Neural cell (in vitro differentiated cells): Measurements from ENCODE around the gene TMTC1.

Experiments
- CTCF ChIP-seq: fragments of 450-650 bp; IDR thresholded peaks from 2 replicates; pipeline ENCODE4 v1.5.1; 2014; ENCODE audit warnings: antibody characterized with exemption, mild to moderate bottlenecking, moderate library complexity; ENCODE audit not compliant: poor library complexity, severe bottlenecking
- EZH2 ChIP-seq: fragments of 200-600, 300-800 bp; shearing (Covaris generic), sonication (generic); IDR thresholded peaks from 2 replicates; pipeline ENCODE4 v1.6.1; 2014; ENCODE audit warnings: antibody characterized with exemption, low read length, borderline replicate concordance, mild to moderate bottlenecking; ENCODE audit not compliant: insufficient read depth, poor library complexity, severe bottlenecking
- POLR2AphosphoS5 ChIP-seq: IDR thresholded peaks from 2 replicates; pipeline ENCODE4 v1.6.1; 2012
- REST ChIP-seq: IDR thresholded peaks from 2 replicates; pipeline ENCODE4 v1.6.1; 2012; ENCODE audit warnings: borderline replicate concordance
- TAF1 ChIP-seq: IDR thresholded peaks from 2 replicates; pipeline ENCODE4 v1.6.1; 2012; ENCODE audit warnings: low read depth

GRCh38 chr12:29551812-29552211 lies 231.9 kb downstream of the TMTC1 start:
- TF ChIP-seq POLR2AphosphoS5 (no peak), EZH2 (no peak), CTCF (no peak), REST (no peak), TAF1 (no peak)
